Nephron progenitor cell (in vitro differentiated cells): Measurements from ENCODE around the gene ANKHD1.
"Not testable (repeated sequence)": the region's sequence is repeated elsewhere in the genome, so short reads cannot be mapped to it uniquely, and the experiment has no call there.

Source experiments
- DNase-seq: peaks from one replicate; pipeline ENCODE4 v3.0.0; 2021
- H3K27ac Mint-ChIP-seq: 2 replicates; pipeline ENCODE4 v1.8.0; 2021; ENCODE audit warnings: mild to moderate bottlenecking, moderate library complexity, mixed read lengths
- H3K27me3 Mint-ChIP-seq: 2 replicates; pipeline ENCODE4 v1.8.0; 2021; ENCODE audit warnings: mild to moderate bottlenecking, low read depth, mixed read lengths; ENCODE audit not compliant: poor library complexity
- H3K36me3 Mint-ChIP-seq: 2 replicates; pipeline ENCODE4 v1.8.0; 2021; ENCODE audit warnings: low read depth, mixed read lengths
- H3K4me1 Mint-ChIP-seq: 2 replicates; pipeline ENCODE4 v1.8.0; 2021; ENCODE audit warnings: mixed read lengths
- H3K4me3 Mint-ChIP-seq: 2 replicates; pipeline ENCODE4 v1.8.0; 2021; ENCODE audit warnings: mild to moderate bottlenecking, moderate library complexity, mixed read lengths
- H3K9me3 Mint-ChIP-seq: 2 replicates; pipeline ENCODE4 v1.8.0; 2021; ENCODE audit warnings: mild to moderate bottlenecking, moderate library complexity, mixed read lengths
- CTCF ChIP-seq: fragments of 200-600 bp; sonication (generic); IDR thresholded peaks from 2 replicates; pipeline ENCODE4 v1.5.0; 2021; ENCODE audit warnings: antibody characterized with exemption

Gene ANKHD1

GRCh38 chr5:140480310-140481014 lies 78.8 kb downstream of the ANKHD1 start:
- Mint-ChIP-seq H3K36me3 (peaks cover 28% of the 10 kb centered on the region), H3K4me3 (no peak overlapping the region), H3K27me3 (no peaks in the 10 kb centered on the region), H3K9me3 (no peaks in the 10 kb centered on the region), H3K27ac (peak overlapping the region; percentile 1), H3K4me1 (no peaks in the 10 kb centered on the region)
- TF ChIP-seq CTCF = no peak
- no peak for DNase-seq

- no peak overlapping the region for H3K27ac Mint-ChIP-seq
- DNase-seq = no peak
Measured at GRCh38 chr5:140481758-140482157, 80.1 kb downstream of the ANKHD1 start.

DNA sequence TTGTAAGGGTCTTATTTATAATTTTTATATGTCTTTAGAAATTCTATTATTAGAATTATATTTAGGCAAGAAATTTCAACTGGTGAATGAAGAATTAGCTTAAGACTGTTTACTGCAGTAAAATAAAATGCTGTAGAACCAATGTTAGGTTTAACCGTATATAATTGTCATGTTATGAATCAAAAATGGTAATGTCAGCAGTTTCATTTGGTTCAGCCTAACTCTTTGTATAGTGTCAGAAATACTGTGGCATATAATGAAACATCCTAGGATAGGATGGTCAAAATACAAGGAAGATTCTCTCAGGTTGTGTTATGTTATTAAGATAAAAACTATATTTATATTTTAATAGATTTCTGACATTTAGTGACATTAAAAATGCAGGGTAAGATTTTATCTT lies 81.4 kb downstream of the ANKHD1 start:
- H3K4me3 Mint-ChIP-seq = no peak overlapping the region
- H3K4me1 Mint-ChIP-seq = no peaks in the 10 kb centered on the region
- H3K36me3 Mint-ChIP-seq = peaks cover 21% of the 10 kb centered on the region
- no peaks in the 10 kb centered on the region for H3K9me3 Mint-ChIP-seq
- no peak for TF ChIP-seq CTCF
- DNase-seq = no peak
- no peaks in the 10 kb centered on the region for H3K27me3 Mint-ChIP-seq
- H3K27ac Mint-ChIP-seq = no peak overlapping the region

More at GRCh38 chr5:140481758-140482157, 80.1 kb downstream of the ANKHD1 start:
- peaks cover 23% of the 10 kb centered on the region for H3K36me3 Mint-ChIP-seq
- TF ChIP-seq CTCF = no peak
- H3K9me3 Mint-ChIP-seq = no peaks in the 10 kb centered on the region
- no peaks in the 10 kb centered on the region for H3K27me3 Mint-ChIP-seq
- H3K4me3 Mint-ChIP-seq = no peak overlapping the region
- H3K4me1 Mint-ChIP-seq = no peaks in the 10 kb centered on the region

- H3K27ac Mint-ChIP-seq = peak overlapping the region; percentile 42
- not testable (repeated sequence) for H3K4me3 Mint-ChIP-seq, H3K27me3 Mint-ChIP-seq, H3K4me1 Mint-ChIP-seq, DNase-seq, H3K9me3 Mint-ChIP-seq
- H3K36me3 Mint-ChIP-seq = peaks cover 36% of the 10 kb centered on the region
Measured at GRCh38 chr5:140488141-140488540, 86.5 kb downstream of the ANKHD1 start.

GRCh38 chr5:140488914-140489313 lies 87.3 kb downstream of the ANKHD1 start:
- Mint-ChIP-seq H3K27ac (peak overlapping the region; percentile 59), H3K4me3 (no peak overlapping the region), H3K27me3 (no peaks in the 10 kb centered on the region), H3K9me3 (no peaks in the 10 kb centered on the region), H3K4me1 (no peaks in the 10 kb centered on the region), H3K36me3 (peaks cover 43% of the 10 kb centered on the region)
- DNase-seq = no peak
- TF ChIP-seq CTCF = no peak

DNA sequence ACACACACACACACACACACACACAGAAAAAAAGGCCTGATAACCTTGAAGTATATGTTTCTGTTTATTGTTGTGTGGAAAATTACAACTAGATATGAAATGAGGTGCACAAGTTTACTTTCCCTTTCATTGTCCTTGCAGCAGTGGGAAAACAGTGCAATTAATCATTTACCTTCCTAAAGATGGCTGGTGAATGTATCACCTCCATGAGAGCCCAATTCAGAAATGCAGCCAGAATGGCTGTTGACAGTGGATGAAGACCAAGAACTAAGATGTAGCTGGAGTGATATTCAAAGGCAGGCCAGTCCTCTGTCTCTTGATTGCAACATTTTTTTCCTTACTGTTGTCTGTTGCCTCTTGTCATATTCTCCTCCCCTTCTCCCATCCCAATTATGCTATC lies 96.3 kb downstream of the ANKHD1 start:
- Mint-ChIP-seq H3K4me1 (no peaks in the 10 kb centered on the region), H3K4me3 (no peak overlapping the region), H3K9me3 (no peaks in the 10 kb centered on the region), H3K27me3 (no peaks in the 10 kb centered on the region), H3K27ac (no peak overlapping the region), H3K36me3 (peaks cover 45% of the 10 kb centered on the region)
- DNase-seq = no peak
- TF ChIP-seq CTCF = no peak
